Mesothelial cell of epicardium (in vitro differentiated cells): Measurements from ENCODE around the gene DPF1. TPM values are rescaled to one million over a fixed set of nuclear protein-coding genes. Genes with fewer than 3 reads are reported as not detected.
A peak's percentile ranks its signal among the peaks of the same experiment; 100 is the strongest.

Experiments used
- DNase-seq, 2 experiments: peaks; one replicate each; pipeline ENCODE4 v3.0.0; 2021; ENCODE audit warnings: low spot score in 2 of 2; ENCODE audit not compliant: unreplicated experiment in 2 of 2
- H3K27ac Mint-ChIP-seq: 2 replicates; pipeline ENCODE4 v1.8.0; 2021; ENCODE audit warnings: mixed read lengths
- H3K27me3 Mint-ChIP-seq: 2 replicates; pipeline ENCODE4 v1.8.0; 2021; ENCODE audit warnings: low read depth, mixed read lengths
- H3K36me3 Mint-ChIP-seq: 2 replicates; pipeline ENCODE4 v1.8.0; 2021; ENCODE audit warnings: mixed read lengths
- H3K4me1 Mint-ChIP-seq: 2 replicates; pipeline ENCODE4 v1.8.0; 2021; ENCODE audit warnings: mixed read lengths
- H3K4me3 Mint-ChIP-seq: 2 replicates; pipeline ENCODE4 v1.8.0; 2021; ENCODE audit warnings: mild to moderate bottlenecking, moderate library complexity, mixed read lengths
- H3K9me3 Mint-ChIP-seq: 2 replicates; pipeline ENCODE4 v1.8.0; 2021; ENCODE audit warnings: mixed read lengths
- CTCF ChIP-seq: fragments of 200-600 bp; sonication (generic); IDR thresholded peaks from one replicate; pipeline ENCODE4 v1.5.0; 2021; ENCODE audit warnings: antibody characterized with exemption; ENCODE audit not compliant: unreplicated experiment
- total RNA-seq: library from RNA; stranded (reverse); gene quantifications from 3 replicates; pipeline ENCODE4 v1.2.1, GENCODE V29; 2021

The DPF1 gene
- total RNA-seq, 1 donor from 2014 or later = 3.9 TPM

DNA sequence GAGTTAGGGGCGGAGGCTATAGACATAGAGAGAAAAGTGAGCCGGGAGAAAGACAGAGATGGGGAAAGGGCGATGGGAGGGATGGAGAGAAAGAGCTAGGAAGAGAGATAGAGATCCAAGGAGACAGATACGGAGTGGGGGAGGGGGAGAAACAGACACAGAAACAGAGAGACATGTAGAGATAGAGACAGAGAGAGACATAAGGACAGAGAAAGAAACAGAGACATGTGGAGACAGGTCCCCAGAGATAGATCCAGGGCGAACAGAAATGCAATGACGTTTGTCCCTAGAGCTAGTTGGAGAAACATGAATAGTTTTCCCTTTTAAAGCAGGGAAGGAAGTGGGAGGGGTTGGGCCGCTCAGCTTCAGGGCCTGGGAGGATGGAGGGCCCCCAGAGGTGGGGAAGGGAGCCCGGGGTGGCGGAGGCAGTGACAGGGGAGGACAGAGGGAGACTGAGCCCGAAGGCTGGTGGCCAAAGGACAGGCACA, 27.6 kb upstream of the DPF1 start:
- DNase-seq = no peak
- H3K27ac Mint-ChIP-seq = peak overlapping the region; percentile 89
- no peak for TF ChIP-seq CTCF
- H3K36me3 Mint-ChIP-seq = no peaks in the 10 kb centered on the region
- peaks cover 38% of the 10 kb centered on the region for H3K4me1 Mint-ChIP-seq
- H3K9me3 Mint-ChIP-seq = no peaks in the 10 kb centered on the region
- peak overlapping the region; percentile 34 for H3K4me3 Mint-ChIP-seq
- no peaks in the 10 kb centered on the region for H3K27me3 Mint-ChIP-seq

GRCh38 chr19:38250821-38251563, 27.0 kb upstream of the DPF1 start:
- no peak for DNase-seq
- TF ChIP-seq CTCF = no peak
- Mint-ChIP-seq H3K36me3 (no peaks in the 10 kb centered on the region), H3K4me1 (peaks cover 40% of the 10 kb centered on the region), H3K27me3 (no peaks in the 10 kb centered on the region), H3K9me3 (no peaks in the 10 kb centered on the region), H3K27ac (peak overlapping the region; percentile 89), H3K4me3 (no peak overlapping the region)

- Mint-ChIP-seq H3K4me3 (no peak overlapping the region), H3K36me3 (no peaks in the 10 kb centered on the region), H3K27ac (peak overlapping the region; percentile 71)
These were observed 26.4 kb upstream of the DPF1 start for GRCh38 chr19:38250428-38250820.

GRCh38 chr19:38248421-38248820, 24.4 kb upstream of the DPF1 start:
- Mint-ChIP-seq H3K27me3 (peaks cover 4% of the 10 kb centered on the region), H3K9me3 (no peaks in the 10 kb centered on the region), H3K36me3 (no peaks in the 10 kb centered on the region), H3K4me3 (no peak overlapping the region), H3K27ac (no peak overlapping the region), H3K4me1 (peaks cover 41% of the 10 kb centered on the region)
- no peak for DNase-seq
- TF ChIP-seq CTCF = no peak

More at GRCh38 chr19:38250428-38250820, 26.4 kb upstream of the DPF1 start:
- no peak for DNase-seq
- TF ChIP-seq CTCF = no peak
- Mint-ChIP-seq H3K27me3 (no peaks in the 10 kb centered on the region), H3K4me1 (peaks cover 39% of the 10 kb centered on the region), H3K9me3 (no peaks in the 10 kb centered on the region)

DNA sequence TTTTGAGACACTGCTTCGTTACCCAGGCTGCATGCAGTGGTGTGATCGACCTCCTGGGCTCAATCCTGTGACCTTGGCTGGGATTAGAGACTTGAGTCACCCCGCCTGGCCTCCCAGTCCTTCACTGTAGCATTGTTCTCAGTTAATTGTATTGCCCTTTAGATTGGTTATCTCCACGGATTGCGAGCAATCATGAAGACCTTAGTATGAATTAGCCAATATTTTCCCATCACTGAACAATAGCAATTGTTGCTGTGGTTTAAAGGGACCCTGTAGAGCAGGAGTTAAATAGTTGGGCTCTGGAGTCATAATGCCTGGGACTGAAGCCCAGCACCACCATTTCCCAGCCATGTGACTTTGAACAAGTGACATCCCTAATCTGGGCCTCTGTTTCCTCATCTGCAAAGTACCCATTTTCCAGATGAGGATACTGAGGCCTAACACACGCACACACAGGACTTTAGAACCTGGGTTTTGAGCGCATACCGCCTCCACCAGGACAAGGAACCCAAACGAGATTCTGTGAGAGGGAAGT, 23.8 kb upstream of the DPF1 start:
- H3K27me3 Mint-ChIP-seq = peaks cover 4% of the 10 kb centered on the region
- no peak for DNase-seq
- H3K9me3 Mint-ChIP-seq = no peaks in the 10 kb centered on the region
- H3K27ac Mint-ChIP-seq = no peak overlapping the region
- no peak overlapping the region for H3K4me3 Mint-ChIP-seq
- no peak for TF ChIP-seq CTCF
- peaks cover 36% of the 10 kb centered on the region for H3K4me1 Mint-ChIP-seq
- H3K36me3 Mint-ChIP-seq = no peaks in the 10 kb centered on the region
